ENCODE data around the gene AIFM1.
A peak's percentile ranks its signal among the peaks of the same experiment; 100 is the strongest.

AIFM1 gene

GRCh38 chrX:130090364-130090763 lies 75.3 kb downstream of the AIFM1 start:
- no peak for DNase-seq

DNA sequence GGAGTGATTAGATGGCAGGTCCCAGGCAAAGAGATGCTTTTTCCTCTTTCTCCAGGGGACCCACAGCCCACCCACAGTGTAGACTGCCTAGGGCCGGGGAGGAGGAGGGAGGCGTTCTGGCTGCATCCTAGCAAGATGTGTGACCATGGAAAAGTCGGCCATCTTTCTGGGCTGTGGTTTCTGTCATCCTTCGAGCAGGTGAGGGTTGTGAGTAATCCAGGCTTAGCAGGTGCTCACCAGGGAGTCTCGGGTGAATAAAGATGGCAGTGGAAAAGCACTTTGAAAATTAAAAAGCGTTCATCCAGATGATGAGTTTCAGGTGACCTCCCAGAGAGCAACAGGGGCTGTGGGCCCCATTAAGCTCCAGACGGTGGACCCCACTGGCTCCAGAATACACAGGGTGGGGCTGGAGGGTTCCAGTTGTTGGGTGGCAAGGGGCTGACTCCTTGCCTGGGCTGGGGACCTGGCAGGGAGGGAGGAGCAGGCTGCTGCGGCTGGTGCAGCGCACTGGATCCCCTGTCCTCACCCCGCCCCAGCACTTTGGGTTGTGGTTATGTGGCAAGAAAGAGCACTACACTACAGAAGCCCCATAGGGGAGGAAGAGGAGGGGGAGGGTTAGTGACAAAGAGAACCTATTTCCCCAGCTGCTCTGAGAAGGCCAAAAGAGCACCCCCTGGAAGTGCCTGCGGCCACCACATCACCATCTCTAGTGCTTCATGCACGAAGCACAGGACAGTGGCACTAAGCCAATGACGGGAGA lies 79.0 kb downstream of the AIFM1 start:
- no peak for DNase-seq

GRCh38 chrX:130085551-130086446 lies 79.8 kb downstream of the AIFM1 start:
- peak; percentile 34 for DNase-seq

DNA sequence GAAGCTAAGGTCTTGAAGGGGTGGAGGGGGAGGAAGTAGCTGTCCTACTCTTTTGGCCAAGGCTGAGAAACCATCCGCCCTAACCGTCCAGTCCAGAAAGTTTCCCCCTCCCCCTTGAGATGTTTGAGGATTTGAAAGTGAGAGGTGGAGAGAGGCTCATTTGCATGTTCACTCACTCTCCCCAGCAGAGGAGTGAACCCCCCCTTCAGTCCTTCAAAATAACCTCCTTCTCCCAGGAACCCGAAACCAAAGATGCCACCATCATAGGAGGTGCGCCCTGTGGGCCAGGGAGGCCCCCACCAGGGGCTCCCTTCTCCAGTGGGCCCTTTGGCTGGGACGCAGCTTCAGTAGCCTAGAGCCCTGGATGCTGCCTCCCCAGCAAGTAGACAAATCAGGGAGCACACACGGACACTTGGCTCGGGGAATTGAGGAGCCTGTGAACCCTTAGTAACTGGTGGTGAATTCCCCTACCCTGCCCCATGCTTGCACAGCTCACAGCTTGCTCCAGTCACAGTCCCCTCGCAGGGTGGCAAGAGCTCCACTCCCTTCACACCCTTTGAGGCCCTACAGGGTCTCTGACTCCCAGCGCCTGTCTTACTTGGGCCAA lies 80.9 kb downstream of the AIFM1 start:
- no peak for DNase-seq

- DNase-seq, result no peak
Observed at GRCh38 chrX:130083656-130084382, 81.8 kb downstream of the AIFM1 start.

GRCh38 chrX:130083107-130083490 lies 82.5 kb downstream of the AIFM1 start:
- DNase-seq, result no peak

GRCh38 chrX:130082244-130083106 lies 83.2 kb downstream of the AIFM1 start:
- no peak for DNase-seq

GRCh38 chrX:130081421-130082045 lies 84.1 kb downstream of the AIFM1 start:
- DNase-seq, result no peak

GRCh38 chrX:130080791-130081367 lies 84.8 kb downstream of the AIFM1 start:
- DNase-seq, result no peak

DNA sequence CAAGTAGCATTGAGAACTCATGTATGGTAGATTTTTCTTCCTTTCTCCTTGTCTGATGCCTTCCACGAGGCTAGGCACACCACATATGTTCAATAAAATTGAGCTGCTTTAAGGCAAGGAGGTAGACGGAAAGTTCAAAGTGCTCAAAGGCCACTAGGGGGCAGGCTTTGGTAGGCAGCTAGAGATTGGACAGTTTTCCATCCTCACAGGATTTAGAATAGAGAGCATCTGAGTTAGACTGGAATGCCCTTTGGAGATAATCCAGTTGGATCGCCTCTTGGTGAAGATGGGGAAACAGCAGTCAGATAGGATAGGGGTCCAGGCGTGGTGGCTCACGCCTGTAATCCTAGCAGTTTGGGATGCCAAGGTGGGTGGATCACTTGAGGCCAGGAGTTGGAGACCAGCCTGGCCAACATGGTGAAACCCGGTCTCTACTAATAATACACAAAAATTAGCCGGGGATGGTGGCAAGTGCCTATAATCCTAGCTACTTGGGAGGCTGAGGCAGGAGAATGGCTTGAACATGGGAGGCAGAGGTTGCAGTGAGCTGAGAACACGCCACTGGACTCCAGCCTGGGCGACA lies 85.7 kb downstream of the AIFM1 start:
- peak; percentile 73 for DNase-seq
